B cell (primary cell): ENCODE data around the gene SPEM3. TPM values are rescaled to one million over a fixed set of nuclear protein-coding genes. Genes with fewer than 3 reads are reported as not detected.
A peak's percentile ranks its signal among the peaks of the same experiment; 100 is the strongest.

Source experiments
- ATAC-seq: fragments of 200-7000 bp; cut with Tn5 transposase; one replicate; pipeline ENCODE4 v1.10.0; 2021; ENCODE audit warnings: low read depth, mild to moderate bottlenecking, moderate number of reproducible peaks, moderate library complexity
- CTCF ChIA-PET: fragments of 350-600 bp; sonication (Branson Sonifier 250); formaldehyde crosslinking; loops from one replicate; lab custom pipeline; 2021; ENCODE audit warnings: antibody characterized with exemption, inconsistent platforms; lab: Charles Lee
- POLR2A ChIA-PET: fragments of 350-600 bp; sonication (Branson Sonifier 250); formaldehyde crosslinking; loops from one replicate; lab custom pipeline; 2021; ENCODE audit warnings: antibody characterized with exemption; lab: Charles Lee
- DNase-seq: peaks from one replicate; pipeline ENCODE4 v3.0.0; 2013
- H2AFZ ChIP-seq: 2 replicates; pipeline ENCODE4 v1.6.1; 2012; ENCODE audit warnings: mild to moderate bottlenecking, low read depth, low read length; ENCODE audit not compliant: insufficient read depth, poor library complexity, severe bottlenecking
- H3K27ac ChIP-seq, 2 donors: 1 replicate in 1 of 2; 2 replicates in 1 of 2; pipeline ENCODE4 v1.5.1; 2012 to 2013; ENCODE audit warnings: low read length in 2 of 2, mild to moderate bottlenecking in 2 of 2, moderate library complexity in 1 of 2
- H3K27me3 ChIP-seq, 4 experiments: fragments of 200-600 bp in 1 of 4; sonication (generic) in 1 of 4; replicated peaks in 1 of 4; 1 replicate in 2 of 4; 2 replicates in 2 of 4; pipeline versions ENCODE4 v1.6.1 to v1.7.0; 2013 to 2016; ENCODE audit warnings: low read length in 3 of 4, mild to moderate bottlenecking in 2 of 4, mixed read lengths in 1 of 4, moderate library complexity in 1 of 4; ENCODE audit not compliant: insufficient read depth in 4 of 4, control insufficient read depth in 3 of 4; ENCODE audit errors: control extremely low read depth in 1 of 4
- H3K36me3 ChIP-seq, 2 experiments: replicated peaks in 1 of 2; 1 replicate in 1 of 2; 2 replicates in 1 of 2; pipeline versions ENCODE4 v1.6.1 to v1.7.1; 2013; ENCODE audit warnings: low read length in 1 of 2; ENCODE audit not compliant: insufficient read depth in 2 of 2, control insufficient read depth in 1 of 2; ENCODE audit errors: control extremely low read depth in 1 of 2, extremely low read depth in 1 of 2
- H3K4me1 ChIP-seq, 2 donors: fragments of 200-600 bp in 1 of 2; sonication (generic) in 1 of 2; 1 replicate in 1 of 2; 2 replicates in 1 of 2; pipeline versions ENCODE4 v1.5.1 to v1.6.1; 2013 to 2017; ENCODE audit warnings: low read length in 2 of 2; ENCODE audit not compliant: control insufficient read depth in 2 of 2, insufficient read depth in 2 of 2
- H3K4me2 ChIP-seq: replicated peaks from 2 replicates; pipeline ENCODE3; 2012; ENCODE audit warnings: mild to moderate bottlenecking, low read depth, low read length; ENCODE audit not compliant: poor library complexity, severe bottlenecking
- H3K4me3 ChIP-seq, 5 experiments: fragments of 200-600 bp in 1 of 5; sonication (generic) in 1 of 5; 1 replicate in 3 of 5; 2 replicates in 2 of 5; pipeline versions ENCODE4 v1.5.1 to v1.7.0; 2011 to 2016; ENCODE audit warnings: low read length in 4 of 5, mild to moderate bottlenecking in 4 of 5, low read depth in 2 of 5, control low read depth in 1 of 5, moderate library complexity in 1 of 5; ENCODE audit not compliant: insufficient read depth in 1 of 5; ENCODE audit errors: control extremely low read depth in 1 of 5, extremely low read depth in 1 of 5
- H3K79me2 ChIP-seq: fragments of 200-600 bp; sonication (generic); one replicate; pipeline ENCODE4 v1.6.0; 2016; ENCODE audit warnings: low read length; ENCODE audit not compliant: control insufficient read depth, insufficient read depth
- H3K9ac ChIP-seq: fragments of 200-600 bp; sonication (generic); 2 replicates; pipeline ENCODE4 v1.6.1; 2017; ENCODE audit warnings: mild to moderate bottlenecking, low read length, moderate library complexity
- H3K9me3 ChIP-seq, 3 donors: one replicate each; pipeline versions ENCODE4 v1.6.1 to v1.7.1; 2013; ENCODE audit warnings: low read length in 2 of 3; ENCODE audit not compliant: control insufficient read depth in 2 of 3, insufficient read depth in 1 of 3; ENCODE audit errors: control extremely low read depth in 1 of 3
- H4K20me1 ChIP-seq: 2 replicates; pipeline ENCODE4 v1.6.0; 2012; ENCODE audit warnings: mild to moderate bottlenecking, low read length; ENCODE audit not compliant: insufficient read depth, control insufficient read depth, poor library complexity, severe bottlenecking
- H3K27ac Mint-ChIP-seq: one replicate; pipeline ENCODE4 v1.8.0; 2021; ENCODE audit warnings: mixed read lengths
- H3K27me3 Mint-ChIP-seq: one replicate; pipeline ENCODE4 v1.8.0; 2021; ENCODE audit warnings: mixed read lengths
- H3K4me1 Mint-ChIP-seq: one replicate; pipeline ENCODE4 v1.8.0; 2021; ENCODE audit warnings: mixed read lengths
- H3K4me3 Mint-ChIP-seq: one replicate; pipeline ENCODE4 v1.8.0; 2021; ENCODE audit warnings: mixed read lengths
- H3K9me3 Mint-ChIP-seq: one replicate; pipeline ENCODE4 v1.8.0; 2022; ENCODE audit warnings: mixed read lengths; ENCODE audit not compliant: insufficient read depth
- EZH2 ChIP-seq: IDR thresholded peaks from 2 replicates; pipeline ENCODE4 v1.6.1; 2012; ENCODE audit warnings: borderline replicate concordance, low read depth, mild to moderate bottlenecking, moderate library complexity, low read length; ENCODE audit not compliant: insufficient read depth, poor library complexity, severe bottlenecking
- WGBS: methylation state at CpG from one replicate; pipeline ENCODE4 v1.1.5; 2013; ENCODE audit warnings: missing lambda C conversion rate; ENCODE audit not compliant: insufficient coverage; 5-methylcytosine and 5-hydroxymethylcytosine counted together
- intact Hi-C: fragments of 100-400 bp; cut with micrococcal nuclease; formaldehyde crosslinking; loops from one replicate; pipeline ENCODE4 v1.10.0; 2022
- polyA plus RNA-seq: library from polyadenylated mRNA; depleted of rRNA; stranded (reverse); fragments of >200 nt; gene quantifications from 2 replicates; pipeline ENCODE4 v1.2.3, GENCODE V29; 2012
- total RNA-seq, 2 donors: library from RNA; stranded (reverse); fragments of 120-200 nt in 1 of 2; gene quantifications; 1 replicate in 1 of 2; 2 replicates in 1 of 2; pipeline versions ENCODE4 v1.2.3 to v1.2.4, GENCODE V29; 2013 to 2022
- TF ChIP-seq, protein P1 (sequence below): fragments of 200-600 bp; IDR thresholded peaks from one replicate; pipeline ENCODE4 v1.8.0; 2022; ENCODE audit warnings: antibody characterized with exemption, mild to moderate bottlenecking

Gene SPEM3
- total and polyA plus RNA-seq, 2 donors (not counting 1 experiment from before 2014, with no cell fraction given): not detected

DNA sequence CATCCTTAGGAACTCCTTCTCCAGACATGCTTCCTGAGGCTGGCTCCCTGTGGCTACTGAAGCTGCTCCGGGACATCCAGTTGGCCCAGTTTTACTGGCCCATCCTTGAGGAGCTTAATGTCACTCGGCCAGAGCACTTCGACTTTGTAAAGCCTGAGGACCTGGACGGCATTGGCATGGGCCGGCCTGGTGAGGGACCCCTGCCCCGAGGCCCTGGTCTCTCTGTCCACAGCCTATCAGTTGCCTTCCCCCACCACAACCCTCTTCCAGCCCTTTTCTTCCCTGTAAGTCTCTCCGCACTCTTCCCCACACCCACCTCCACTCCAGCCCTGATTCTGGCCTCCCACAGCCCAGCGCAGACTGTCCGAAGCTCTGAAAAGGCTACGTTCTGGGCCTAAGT, 45.8 kb upstream of the SPEM3 start:
- no peaks in the 10 kb centered on the region for H3K36me3 ChIP-seq
- Mint-ChIP-seq H3K4me1 (peaks cover 14% of the 10 kb centered on the region), H3K27me3 (peaks cover 32% of the 10 kb centered on the region), H3K9me3 (no peaks in the 10 kb centered on the region), H3K27ac (no peak overlapping the region), H3K4me3 (peak overlapping the region; percentile 26)
- POLR2A ChIA-PET: no interaction called here
- peak; percentile 10 for DNase-seq
- H3K9me3 ChIP-seq: peaks cover 2 to 19% (median 2%) of the 10 kb centered on the region in 3 donors
- no peak overlapping the region for H3K4me3 ChIP-seq
- no peak overlapping the region for H3K4me2 ChIP-seq
- whole genome bisulfite sequencing: 97% methylated on average over 10 of the region's 10 CpGs
- intact Hi-C loops: no loop called here
- CTCF ChIA-PET: interaction anchor here (0.6 to 1.7 kb wide), 2 partner anchors 54 to 70 kb away, joined by 4 read pairs; no protein-coding TSS in a partner anchor
- H3K79me2 ChIP-seq: no peaks in the 10 kb centered on the region
- peaks cover 0 to 43% (median 14%) of the 10 kb centered on the region in 4 experiments for H3K27me3 ChIP-seq
- H3K9ac ChIP-seq: no peak overlapping the region
- no peaks in the 10 kb centered on the region for H4K20me1 ChIP-seq
- H3K27ac ChIP-seq: no peak overlapping the region
- no peak for TF ChIP-seq EZH2
- TF ChIP-seq, protein P1, sequence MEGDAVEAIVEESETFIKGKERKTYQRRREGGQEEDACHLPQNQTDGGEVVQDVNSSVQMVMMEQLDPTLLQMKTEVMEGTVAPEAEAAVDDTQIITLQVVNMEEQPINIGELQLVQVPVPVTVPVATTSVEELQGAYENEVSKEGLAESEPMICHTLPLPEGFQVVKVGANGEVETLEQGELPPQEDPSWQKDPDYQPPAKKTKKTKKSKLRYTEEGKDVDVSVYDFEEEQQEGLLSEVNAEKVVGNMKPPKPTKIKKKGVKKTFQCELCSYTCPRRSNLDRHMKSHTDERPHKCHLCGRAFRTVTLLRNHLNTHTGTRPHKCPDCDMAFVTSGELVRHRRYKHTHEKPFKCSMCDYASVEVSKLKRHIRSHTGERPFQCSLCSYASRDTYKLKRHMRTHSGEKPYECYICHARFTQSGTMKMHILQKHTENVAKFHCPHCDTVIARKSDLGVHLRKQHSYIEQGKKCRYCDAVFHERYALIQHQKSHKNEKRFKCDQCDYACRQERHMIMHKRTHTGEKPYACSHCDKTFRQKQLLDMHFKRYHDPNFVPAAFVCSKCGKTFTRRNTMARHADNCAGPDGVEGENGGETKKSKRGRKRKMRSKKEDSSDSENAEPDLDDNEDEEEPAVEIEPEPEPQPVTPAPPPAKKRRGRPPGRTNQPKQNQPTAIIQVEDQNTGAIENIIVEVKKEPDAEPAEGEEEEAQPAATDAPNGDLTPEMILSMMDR: no peak
- no peak overlapping the region for H2AFZ ChIP-seq
- ATAC-seq: no peak
- peaks cover 19% of the 10 kb centered on the region in 2 donors for H3K4me1 ChIP-seq

DNA sequence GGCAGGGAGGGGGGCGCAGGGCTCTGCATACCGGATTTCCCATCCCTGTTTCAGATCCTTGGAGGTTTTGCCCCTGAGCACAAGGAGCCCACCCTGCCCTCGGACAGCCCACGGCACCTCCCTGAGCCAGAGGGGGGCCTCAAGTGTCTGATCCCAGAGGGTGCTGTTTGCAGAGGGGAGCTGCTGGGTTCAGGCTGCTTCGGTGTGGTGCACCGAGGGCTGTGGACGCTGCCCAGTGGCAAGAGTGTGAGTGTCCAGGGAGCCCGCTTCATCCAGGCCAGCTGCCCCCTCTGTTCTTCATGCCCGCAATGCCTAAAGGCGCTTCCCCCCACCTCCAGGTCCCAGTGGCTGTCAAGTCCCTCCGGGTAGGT, 45.3 kb upstream of the SPEM3 start:
- peak overlapping the region in 4 of 5 experiments; percentile 70 to 78 (median 76) for H3K4me3 ChIP-seq
- H3K4me2 ChIP-seq: peak overlapping the region; percentile 88
- Mint-ChIP-seq H3K27me3 (peaks cover 32% of the 10 kb centered on the region), H3K4me1 (peaks cover 14% of the 10 kb centered on the region), H3K4me3 (peak overlapping the region; percentile 89), H3K27ac (no peak overlapping the region), H3K9me3 (no peaks in the 10 kb centered on the region)
- H3K36me3 ChIP-seq: no peaks in the 10 kb centered on the region
- H3K27me3 ChIP-seq: peaks cover 0 to 43% (median 14%) of the 10 kb centered on the region in 4 experiments
- peak overlapping the region; percentile 94 for H2AFZ ChIP-seq
- ATAC-seq: no peak
- intact Hi-C loops: no loop called here
- CTCF ChIA-PET: interaction anchor here (1.4 to 1.7 kb wide), 2 partner anchors 19 to 53 kb away, joined by 4 read pairs; no protein-coding TSS in a partner anchor
- no peak for TF ChIP-seq EZH2
- TF ChIP-seq, protein P1: no peak
- no peak for DNase-seq
- POLR2A ChIA-PET: interaction anchor here (0.5 to 0.8 kb wide), 2 partner anchors 303 to 864 kb away, joined by 3 to 4 read pairs; partner anchors contain the start of gene CTC1
- H4K20me1 ChIP-seq: no peaks in the 10 kb centered on the region
- H3K27ac ChIP-seq: no peak overlapping the region
- H3K9ac ChIP-seq: peak overlapping the region; percentile 79
- no peaks in the 10 kb centered on the region for H3K79me2 ChIP-seq
- 93% methylated on average over 11 of the region's 11 CpGs for WGBS
- peaks cover 2 to 19% (median 2%) of the 10 kb centered on the region in 3 donors for H3K9me3 ChIP-seq
- H3K4me1 ChIP-seq: peaks cover 19% of the 10 kb centered on the region in 2 donors
